ENCODE measurements around the gene CRCP.
"Not testable (repeated sequence)": the region's sequence is repeated elsewhere in the genome, so short reads cannot be mapped to it uniquely, and the experiment has no call there.

- TF ChIP-seq CTCF (conservative IDR thresholded peaks at IDR 0.05 in 1 of 2, IDR thresholded peaks at IDR 0.05 in 1 of 2; ENCODE audit: extremely low read depth in 1 of 2, insufficient read depth in 1 of 2, low read depth in 1 of 2, low read length in 2 of 2) = peak in 1 of 2 donors; percentile 8
- not testable (repeated sequence) for TF ChIP-seq EZH2 (IDR thresholded peaks at IDR 0.05; ENCODE audit: borderline replicate concordance, low read length)
These were observed 42.4 kb upstream of the CRCP start for GRCh38 chr7:66072208-66072607.
